ENCODE results near the gene HNF4A. TPM values are rescaled to one million over a fixed set of nuclear protein-coding genes. Genes with fewer than 3 reads are reported as not detected.

HNF4A gene
- polyA plus RNA-seq, 1 donor from 2014 or later: not detected

GRCh38 chr20:44389871-44390270, 34.4 kb downstream of the HNF4A start:
- no peak for TF ChIP-seq MXI1 (conservative IDR thresholded peaks at IDR 0.05; ENCODE audit: poor library complexity, severe bottlenecking)
- no peaks in the 10 kb centered on the region for H3K27me3 ChIP-seq (ENCODE audit: insufficient read depth, low read depth, low read length)
- H3K27ac ChIP-seq (ENCODE audit: low read length): no peak overlapping the region
- H3K9me3 ChIP-seq (ENCODE audit: low read length): no peaks in the 10 kb centered on the region
- H3K4me2 ChIP-seq (ENCODE audit: low read length): no peak overlapping the region
- no peaks in the 10 kb centered on the region for H4K20me1 ChIP-seq (ENCODE audit: insufficient read depth)
- H3K79me2 ChIP-seq (replicated peaks; ENCODE audit: insufficient read depth, low read length): no peaks in the 10 kb centered on the region
- no peaks in the 10 kb centered on the region for H3K9me2 ChIP-seq (ENCODE audit: insufficient read depth, low read length)
- no peaks in the 10 kb centered on the region for H3F3A ChIP-seq (ENCODE audit: insufficient read depth, low read length, poor library complexity, severe bottlenecking)
- no peak overlapping the region for H3K9ac ChIP-seq (ENCODE audit: low read length)
- H2AFZ ChIP-seq (ENCODE audit: low read depth, low read length): no peak overlapping the region
- no peak overlapping the region for H3K4me3 ChIP-seq (ENCODE audit: low read length)
- no peaks in the 10 kb centered on the region for H3K36me3 ChIP-seq (ENCODE audit: insufficient read depth, low read length)

- Histone ChIP-seq H3K9me3 (ENCODE audit: low read length) (no peaks in the 10 kb centered on the region), H3K36me3 (ENCODE audit: insufficient read depth, low read length) (no peaks in the 10 kb centered on the region), H3K79me2 (replicated peaks; ENCODE audit: insufficient read depth, low read length) (no peaks in the 10 kb centered on the region), H3F3A (ENCODE audit: insufficient read depth, low read length, poor library complexity, severe bottlenecking) (no peaks in the 10 kb centered on the region), H3K9ac (ENCODE audit: low read length) (no peak overlapping the region), H3K27me3 (ENCODE audit: insufficient read depth, low read depth, low read length) (no peaks in the 10 kb centered on the region), H3K27ac (ENCODE audit: low read length) (no peak overlapping the region), H2AFZ (ENCODE audit: low read depth, low read length) (no peak overlapping the region), H3K4me2 (ENCODE audit: low read length) (no peak overlapping the region), H4K20me1 (ENCODE audit: insufficient read depth) (no peaks in the 10 kb centered on the region), H3K4me3 (ENCODE audit: low read length) (no peak overlapping the region), H3K9me2 (ENCODE audit: insufficient read depth, low read length) (no peaks in the 10 kb centered on the region)
- TF ChIP-seq MXI1 (conservative IDR thresholded peaks at IDR 0.05; ENCODE audit: poor library complexity, severe bottlenecking): no peak
- TF ChIP-seq SMC3 (conservative IDR thresholded peaks at IDR 0.05; ENCODE audit: poor library complexity): no peak
- no peak for TF ChIP-seq EP300 (conservative IDR thresholded peaks at IDR 0.05; ENCODE audit: poor library complexity, severe bottlenecking)
- TF ChIP-seq EZH2 (IDR thresholded peaks at IDR 0.05; ENCODE audit: borderline replicate concordance, insufficient read depth, low read length, poor library complexity, severe bottlenecking): no peak
- TF ChIP-seq RAD21 (conservative IDR thresholded peaks at IDR 0.05): no peak
- TF ChIP-seq POLR2AphosphoS5 (IDR thresholded peaks at IDR 0.05): no peak
- no peak for TF ChIP-seq REST (IDR thresholded peaks at IDR 0.05; ENCODE audit: borderline replicate concordance)
- no peak for TF ChIP-seq TAF1 (IDR thresholded peaks at IDR 0.05; ENCODE audit: low read depth)
- TF ChIP-seq, protein P1, sequence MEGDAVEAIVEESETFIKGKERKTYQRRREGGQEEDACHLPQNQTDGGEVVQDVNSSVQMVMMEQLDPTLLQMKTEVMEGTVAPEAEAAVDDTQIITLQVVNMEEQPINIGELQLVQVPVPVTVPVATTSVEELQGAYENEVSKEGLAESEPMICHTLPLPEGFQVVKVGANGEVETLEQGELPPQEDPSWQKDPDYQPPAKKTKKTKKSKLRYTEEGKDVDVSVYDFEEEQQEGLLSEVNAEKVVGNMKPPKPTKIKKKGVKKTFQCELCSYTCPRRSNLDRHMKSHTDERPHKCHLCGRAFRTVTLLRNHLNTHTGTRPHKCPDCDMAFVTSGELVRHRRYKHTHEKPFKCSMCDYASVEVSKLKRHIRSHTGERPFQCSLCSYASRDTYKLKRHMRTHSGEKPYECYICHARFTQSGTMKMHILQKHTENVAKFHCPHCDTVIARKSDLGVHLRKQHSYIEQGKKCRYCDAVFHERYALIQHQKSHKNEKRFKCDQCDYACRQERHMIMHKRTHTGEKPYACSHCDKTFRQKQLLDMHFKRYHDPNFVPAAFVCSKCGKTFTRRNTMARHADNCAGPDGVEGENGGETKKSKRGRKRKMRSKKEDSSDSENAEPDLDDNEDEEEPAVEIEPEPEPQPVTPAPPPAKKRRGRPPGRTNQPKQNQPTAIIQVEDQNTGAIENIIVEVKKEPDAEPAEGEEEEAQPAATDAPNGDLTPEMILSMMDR (IDR thresholded peaks at IDR 0.05; ENCODE audit: poor library complexity, severe bottlenecking): no peak
Measured at GRCh38 chr20:44390280-44390679, 34.8 kb downstream of the HNF4A start.
